Activated T-helper 1 cell treated with anti-CD3 and anti-CD28 coated beads, Interleukin-12 subunit alpha, Interleukin-12 subunit beta, Interleukin-2, Interleukin-4 antibody, amounts not matched to agents 30 ng/mL and 10 ng/mL and 1 ng/mL, durations not matched to agents 14 hours and 24 hours and 36 hours (primary cell): ENCODE data around the gene KRTAP5-5. TPM values are rescaled to one million over a fixed set of nuclear protein-coding genes. Genes with fewer than 3 reads are reported as not detected.
A peak's percentile ranks its signal among the peaks of the same experiment; 100 is the strongest.

Source experiments
- DNase-seq: peaks from one replicate; pipeline ENCODE4 v3.0.0; 2021; ENCODE audit warnings: low spot score
- H3K27ac Mint-ChIP-seq: one replicate; pipeline ENCODE4 v1.8.0; 2021; ENCODE audit warnings: mild to moderate bottlenecking, mixed read lengths
- H3K27me3 Mint-ChIP-seq: one replicate; pipeline ENCODE4 v1.8.0; 2022; ENCODE audit warnings: mild to moderate bottlenecking, moderate library complexity, mixed read lengths; ENCODE audit not compliant: insufficient read depth
- H3K36me3 Mint-ChIP-seq: one replicate; pipeline ENCODE4 v1.8.0; 2021; ENCODE audit warnings: low read depth, mixed read lengths
- H3K4me1 Mint-ChIP-seq: one replicate; pipeline ENCODE4 v1.8.0; 2021; ENCODE audit warnings: low read depth, mixed read lengths
- H3K4me3 Mint-ChIP-seq: one replicate; pipeline ENCODE4 v1.8.0; 2021; ENCODE audit warnings: mild to moderate bottlenecking, moderate library complexity, mixed read lengths
- H3K9me3 Mint-ChIP-seq: one replicate; pipeline ENCODE4 v1.8.0; 2021; ENCODE audit warnings: mixed read lengths
- intact Hi-C: fragments of 100-400 bp; cut with micrococcal nuclease; formaldehyde crosslinking; loops from one replicate; pipeline ENCODE4 v1.15.1; 2024
- total RNA-seq: library from RNA; stranded (reverse); gene quantifications from 2 replicates; pipeline ENCODE4 v1.2.3, GENCODE V29; 2022

The KRTAP5-5 gene
- total RNA-seq, 1 donor from 2014 or later, result not detected

GRCh38 chr11:1650034-1650917 lies 20.7 kb downstream of the KRTAP5-5 start:
- Mint-ChIP-seq H3K36me3 (no peaks in the 10 kb centered on the region), H3K4me3 (no peak overlapping the region), H3K9me3 (no peaks in the 10 kb centered on the region), H3K4me1 (no peaks in the 10 kb centered on the region), H3K27me3 (peaks cover 5% of the 10 kb centered on the region), H3K27ac (no peak overlapping the region)
- intact Hi-C loops, result no loop called here
- no peak for DNase-seq

DNA sequence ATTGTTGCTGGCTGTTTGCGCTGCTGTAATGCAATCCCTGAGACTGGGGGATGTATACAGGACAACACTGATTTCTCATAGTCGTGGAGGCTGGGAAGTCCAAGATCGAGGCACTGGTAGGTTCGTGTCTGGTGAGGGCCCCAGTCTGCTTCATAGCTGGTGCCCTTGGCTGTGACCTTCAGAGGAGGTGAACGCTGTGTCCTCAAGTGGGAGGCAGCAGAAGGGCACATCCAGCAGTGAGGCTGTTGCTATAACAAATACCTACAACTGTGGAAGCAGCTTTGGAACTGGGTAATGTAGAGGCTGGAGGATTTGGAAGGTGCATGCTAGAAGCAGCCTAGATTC lies 21.3 kb downstream of the KRTAP5-5 start:
- no peak for DNase-seq

DNA sequence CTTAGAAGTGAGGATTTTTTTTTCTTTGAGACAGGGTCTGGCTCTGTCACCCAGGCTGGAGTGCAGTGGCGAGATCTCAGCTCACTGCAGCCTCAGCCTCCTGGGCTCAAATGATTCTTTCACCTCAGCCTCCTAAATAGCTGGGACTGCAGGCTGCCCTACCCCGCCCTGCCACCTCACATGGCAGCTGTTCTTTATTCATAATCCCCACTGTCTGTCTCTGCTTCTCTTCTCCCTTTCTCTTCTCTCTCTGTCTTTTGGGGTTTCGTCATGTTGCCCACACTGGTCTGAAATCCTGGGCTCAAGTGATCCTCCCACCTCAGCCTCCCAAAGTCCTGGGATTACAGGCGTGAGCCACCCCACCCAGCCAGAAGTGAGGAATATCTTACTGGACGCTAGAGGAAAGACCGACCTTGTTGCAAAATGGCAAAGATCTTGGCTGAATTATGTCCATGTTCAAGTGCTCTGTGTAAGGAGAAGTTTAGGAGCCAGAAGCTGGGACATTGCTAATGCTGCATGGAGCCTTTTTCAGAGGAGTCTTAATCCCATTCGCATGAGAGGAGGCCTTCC lies 21.9 kb downstream of the KRTAP5-5 start:
- no peaks in the 10 kb centered on the region for H3K36me3 Mint-ChIP-seq
- peaks cover 6% of the 10 kb centered on the region for H3K27me3 Mint-ChIP-seq
- H3K27ac Mint-ChIP-seq, result no peak overlapping the region
- no peaks in the 10 kb centered on the region for H3K4me1 Mint-ChIP-seq
- no peak overlapping the region for H3K4me3 Mint-ChIP-seq
- no peaks in the 10 kb centered on the region for H3K9me3 Mint-ChIP-seq
- intact Hi-C loops, result no loop called here
- DNase-seq, result no peak

More for the DNA sequence above, 21.3 kb downstream of the KRTAP5-5 start:
- H3K4me3 Mint-ChIP-seq, result no peak overlapping the region
- H3K4me1 Mint-ChIP-seq, result no peaks in the 10 kb centered on the region
- intact Hi-C loops, result no loop called here
- no peak overlapping the region for H3K27ac Mint-ChIP-seq
- no peaks in the 10 kb centered on the region for H3K36me3 Mint-ChIP-seq
- no peaks in the 10 kb centered on the region for H3K9me3 Mint-ChIP-seq
- H3K27me3 Mint-ChIP-seq, result peaks cover 7% of the 10 kb centered on the region

DNA sequence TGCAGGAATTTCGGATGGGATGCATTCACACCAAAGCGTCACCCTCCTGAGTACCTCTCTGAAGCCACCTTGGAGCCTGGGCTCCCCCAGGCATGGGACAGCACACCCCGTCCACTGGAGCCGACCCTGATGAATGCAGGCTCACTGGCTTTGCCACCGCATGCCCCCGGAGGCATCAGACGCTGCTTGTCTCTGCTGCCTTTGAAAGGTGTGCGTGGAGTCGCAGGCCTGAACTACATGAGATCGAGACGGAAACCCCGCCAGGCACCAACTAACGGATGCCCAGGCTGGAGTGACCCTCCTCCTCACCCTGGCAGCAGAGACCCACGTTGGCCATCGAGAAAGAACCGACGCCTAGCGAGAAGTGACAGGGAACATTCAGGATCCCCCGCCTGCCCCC lies 22.5 kb downstream of the KRTAP5-5 start:
- Mint-ChIP-seq H3K4me3 (no peak overlapping the region), H3K27me3 (peaks cover 6% of the 10 kb centered on the region), H3K36me3 (no peaks in the 10 kb centered on the region), H3K27ac (no peak overlapping the region), H3K9me3 (no peaks in the 10 kb centered on the region), H3K4me1 (no peaks in the 10 kb centered on the region)
- DNase-seq, result no peak
- intact Hi-C loops, result loop anchor here (1.0 kb wide), 4 partner anchors 41 to 504 kb away; no protein-coding TSS in a partner anchor

- H3K4me1 Mint-ChIP-seq, result no peaks in the 10 kb centered on the region
- peaks cover 6% of the 10 kb centered on the region for H3K27me3 Mint-ChIP-seq
- H3K9me3 Mint-ChIP-seq, result no peaks in the 10 kb centered on the region
- no peaks in the 10 kb centered on the region for H3K36me3 Mint-ChIP-seq
- DNase-seq, result no peak
- no peak overlapping the region for H3K4me3 Mint-ChIP-seq
- H3K27ac Mint-ChIP-seq, result no peak overlapping the region
- intact Hi-C loops, result loop anchor here (1.0 kb wide), 4 partner anchors 41 to 504 kb away; no protein-coding TSS in a partner anchor
Observed at GRCh38 chr11:1652442-1652770, 22.8 kb downstream of the KRTAP5-5 start.

DNA sequence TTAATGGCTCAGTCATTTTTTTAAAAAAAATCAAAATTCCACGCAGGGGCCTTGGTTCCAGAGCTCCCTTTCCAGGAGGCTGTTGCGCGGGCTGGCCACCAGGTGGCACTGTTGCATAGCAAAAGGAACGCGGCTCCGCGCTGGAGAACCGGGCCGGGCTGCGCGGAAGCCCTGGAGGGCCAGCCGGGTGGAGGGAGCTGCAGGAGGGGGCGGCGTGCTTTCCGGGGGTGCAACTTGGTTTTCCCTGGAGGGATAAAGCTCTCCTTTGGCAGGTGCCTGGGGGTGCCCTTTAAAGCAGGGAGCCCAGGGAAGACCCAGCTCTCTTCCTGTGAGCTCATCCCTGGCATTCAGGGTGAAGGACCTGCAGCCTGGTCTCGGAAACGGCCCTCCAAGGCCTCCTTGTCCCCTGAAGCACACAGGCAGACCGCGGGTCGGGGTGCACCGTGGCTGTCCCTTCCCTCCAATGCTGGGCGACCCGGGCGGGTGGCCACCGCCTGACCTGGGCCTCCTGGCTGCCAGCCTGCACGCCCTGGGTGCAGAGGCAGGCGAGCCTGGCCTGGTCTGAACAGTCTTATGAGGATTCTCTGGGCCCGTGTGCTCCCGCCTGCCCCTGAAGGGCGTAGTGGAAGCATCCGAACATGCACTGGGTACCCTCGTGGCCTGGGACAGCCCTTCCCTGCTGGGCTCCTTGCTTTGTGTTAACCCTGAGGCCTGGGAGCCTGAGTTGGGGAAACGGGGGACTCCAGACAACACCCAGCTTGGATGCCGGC lies 23.4 kb downstream of the KRTAP5-5 start:
- no peak overlapping the region for H3K4me3 Mint-ChIP-seq
- H3K27me3 Mint-ChIP-seq, result peaks cover 6% of the 10 kb centered on the region
- DNase-seq, result peak; percentile 66
- H3K27ac Mint-ChIP-seq, result no peak overlapping the region
- no peaks in the 10 kb centered on the region for H3K36me3 Mint-ChIP-seq
- H3K9me3 Mint-ChIP-seq, result no peaks in the 10 kb centered on the region
- intact Hi-C loops, result loop anchor here (1.0 kb wide), 4 partner anchors 40 to 503 kb away; no protein-coding TSS in a partner anchor
- H3K4me1 Mint-ChIP-seq, result no peaks in the 10 kb centered on the region

DNA sequence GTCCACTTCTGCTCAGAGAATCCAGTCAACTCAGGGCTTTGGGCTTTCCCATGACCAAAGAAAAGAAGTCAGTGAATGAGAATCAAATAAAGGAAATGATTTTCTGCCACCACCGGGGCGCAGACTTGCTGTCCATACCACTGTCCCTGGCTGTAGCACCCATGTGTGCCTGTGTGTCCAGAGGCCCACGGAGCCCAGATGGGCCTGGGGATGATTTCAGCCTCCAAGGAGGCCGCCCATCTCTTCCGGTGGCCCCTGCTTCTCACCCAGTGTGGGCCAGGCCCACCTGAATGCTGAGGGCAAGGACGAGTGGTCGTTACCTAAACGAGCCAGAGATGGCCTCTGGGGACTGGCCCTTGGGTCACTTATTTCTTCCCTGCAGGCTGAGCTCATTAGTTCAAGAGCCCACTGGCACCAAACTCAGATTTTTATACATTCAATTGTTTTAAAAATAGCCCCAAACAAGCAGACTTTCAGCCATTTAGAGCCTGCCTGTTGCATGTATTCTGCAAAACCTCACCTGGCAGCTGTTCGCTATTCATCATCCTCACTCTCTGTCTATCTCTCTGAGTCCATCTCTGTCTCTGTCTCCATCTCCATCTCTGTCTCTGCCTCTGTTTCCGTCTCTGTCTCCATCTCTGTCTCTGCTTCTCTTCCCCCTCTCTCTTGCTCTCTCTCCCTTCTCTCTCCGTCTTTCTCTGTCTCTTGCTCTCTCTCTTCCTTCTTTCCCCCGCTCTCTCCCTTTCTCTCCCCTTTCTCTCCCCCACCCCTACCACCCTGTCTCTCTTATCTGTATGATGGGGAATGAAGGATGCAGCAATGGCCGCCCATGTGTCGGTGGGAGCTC lies 24.2 kb downstream of the KRTAP5-5 start:
- Mint-ChIP-seq H3K9me3 (no peaks in the 10 kb centered on the region), H3K36me3 (no peaks in the 10 kb centered on the region), H3K27me3 (peaks cover 6% of the 10 kb centered on the region), H3K27ac (no peak overlapping the region), H3K4me1 (no peaks in the 10 kb centered on the region), H3K4me3 (no peak overlapping the region)
- intact Hi-C loops, result no loop called here
- no peak for DNase-seq

DNA sequence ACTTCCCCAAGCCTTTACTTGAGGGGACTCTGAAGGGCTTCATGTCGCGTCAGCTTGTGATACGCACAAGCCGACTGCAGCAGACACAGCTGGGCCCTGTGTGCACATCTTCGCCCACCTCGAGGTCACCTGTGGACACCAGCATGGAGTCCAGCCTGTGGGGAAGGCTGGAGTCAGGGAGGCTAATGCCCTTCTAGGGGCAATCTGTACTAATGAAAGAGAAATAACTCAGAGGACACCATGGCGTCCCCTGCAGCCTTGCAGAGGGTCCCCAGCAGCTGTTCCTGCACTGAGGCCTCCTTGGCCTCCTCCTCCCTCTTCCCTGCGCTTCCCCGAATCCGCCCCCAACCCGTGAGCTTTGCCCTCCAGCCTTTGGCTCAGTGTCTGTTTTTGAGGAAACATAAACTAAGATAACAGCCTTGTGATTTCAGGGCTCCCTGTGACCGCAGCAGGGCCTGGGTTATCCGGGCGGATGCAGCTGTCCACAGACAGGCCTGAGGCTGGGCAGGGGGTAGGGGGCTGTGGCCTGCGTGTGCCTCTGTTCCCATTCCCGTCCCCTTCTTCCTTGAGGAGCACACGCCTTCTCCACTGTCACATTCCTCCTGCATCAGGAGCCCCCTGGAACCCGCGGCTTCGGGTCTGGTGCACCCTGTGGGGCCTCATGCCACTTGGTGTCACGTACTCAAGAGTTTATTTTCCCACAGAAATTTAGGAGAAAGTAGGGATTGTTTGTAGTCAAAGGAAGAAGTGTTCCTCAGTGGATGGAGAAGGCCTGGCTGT lies 25.0 kb downstream of the KRTAP5-5 start:
- Mint-ChIP-seq H3K9me3 (no peaks in the 10 kb centered on the region), H3K27me3 (peaks cover 7% of the 10 kb centered on the region)

GRCh38 chr11:1655168-1656060 lies 25.8 kb downstream of the KRTAP5-5 start:
- H3K4me1 Mint-ChIP-seq, result no peaks in the 10 kb centered on the region

More for the DNA sequence above, 25.0 kb downstream of the KRTAP5-5 start:
- H3K4me3 Mint-ChIP-seq, result no peak overlapping the region
- H3K27ac Mint-ChIP-seq, result no peak overlapping the region
- no peaks in the 10 kb centered on the region for H3K36me3 Mint-ChIP-seq
- intact Hi-C loops, result no loop called here
- DNase-seq, result no peak
- no peaks in the 10 kb centered on the region for H3K4me1 Mint-ChIP-seq

DNA sequence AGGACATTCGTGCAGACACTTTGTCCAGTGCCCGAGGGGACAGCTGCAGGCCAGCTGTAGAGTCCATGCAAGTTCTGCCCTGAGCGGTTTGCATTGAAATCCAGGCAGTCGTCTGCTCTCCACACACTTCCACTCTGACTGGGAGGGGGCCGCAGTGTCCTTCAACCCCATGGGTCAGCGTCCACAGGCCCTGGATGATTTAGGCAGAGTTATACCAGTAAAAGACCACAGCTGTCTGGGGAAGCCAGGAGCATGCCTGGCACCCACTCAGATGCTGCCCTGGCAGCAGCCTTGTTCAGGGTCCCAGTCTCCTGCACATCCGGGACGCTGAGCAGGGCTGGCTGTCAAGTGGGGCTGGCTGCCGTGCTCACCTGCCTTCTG lies 26.5 kb downstream of the KRTAP5-5 start:
- no peak for DNase-seq
- H3K27me3 Mint-ChIP-seq, result peaks cover 12% of the 10 kb centered on the region
- H3K4me1 Mint-ChIP-seq, result no peaks in the 10 kb centered on the region
- no peaks in the 10 kb centered on the region for H3K36me3 Mint-ChIP-seq
- no peak overlapping the region for H3K27ac Mint-ChIP-seq
- H3K4me3 Mint-ChIP-seq, result no peak overlapping the region
- intact Hi-C loops, result no loop called here
- H3K9me3 Mint-ChIP-seq, result no peaks in the 10 kb centered on the region

More at GRCh38 chr11:1655168-1656060, 25.8 kb downstream of the KRTAP5-5 start:
- Mint-ChIP-seq H3K36me3 (no peaks in the 10 kb centered on the region), H3K4me3 (no peak overlapping the region), H3K9me3 (no peaks in the 10 kb centered on the region), H3K27ac (no peak overlapping the region), H3K27me3 (peaks cover 14% of the 10 kb centered on the region)
- DNase-seq, result no peak
- intact Hi-C loops, result no loop called here

DNA sequence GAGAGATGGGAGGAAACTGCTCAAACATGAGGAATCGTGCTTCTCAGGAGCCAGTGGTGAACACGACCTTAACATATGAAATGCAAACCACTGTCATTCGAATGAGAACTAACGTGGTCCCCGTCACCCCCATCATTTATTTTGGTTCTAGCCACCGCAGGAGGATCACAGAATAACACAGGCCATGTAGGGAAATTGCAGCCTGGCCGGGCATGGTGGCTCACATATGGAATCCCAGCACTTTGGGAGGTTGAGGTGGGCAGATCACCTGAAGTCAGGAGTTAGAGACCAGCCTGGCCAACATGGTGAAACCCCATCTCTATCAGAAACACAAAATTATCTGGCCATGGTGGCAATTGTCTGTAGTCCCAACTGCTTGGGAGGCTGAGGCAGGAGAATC lies 27.1 kb downstream of the KRTAP5-5 start:
- Mint-ChIP-seq H3K4me1 (no peaks in the 10 kb centered on the region), H3K9me3 (no peaks in the 10 kb centered on the region), H3K27me3 (peaks cover 11% of the 10 kb centered on the region), H3K27ac (no peak overlapping the region), H3K4me3 (no peak overlapping the region), H3K36me3 (no peaks in the 10 kb centered on the region)
- no peak for DNase-seq
- intact Hi-C loops, result no loop called here
